Endothelial cell (in vitro differentiated cells): ENCODE results near the gene TSPAN10. TPM values are rescaled to one million over a fixed set of nuclear protein-coding genes. Genes with fewer than 3 reads are reported as not detected.

Source experiments
- DNase-seq: peaks from one replicate; pipeline ENCODE4 v3.0.0; 2021; ENCODE audit warnings: low spot score
- H3K27ac Mint-ChIP-seq: one replicate; pipeline ENCODE4 v1.8.0; 2021; ENCODE audit warnings: mixed read lengths, inconsistent platforms; ENCODE audit not compliant: unreplicated experiment
- H3K27me3 Mint-ChIP-seq: one replicate; pipeline ENCODE4 v1.8.0; 2021; ENCODE audit warnings: mild to moderate bottlenecking, moderate library complexity, mixed read lengths, inconsistent platforms; ENCODE audit not compliant: unreplicated experiment
- H3K36me3 Mint-ChIP-seq: one replicate; pipeline ENCODE4 v1.8.0; 2021; ENCODE audit warnings: mild to moderate bottlenecking, low read depth, mixed read lengths, inconsistent platforms; ENCODE audit not compliant: unreplicated experiment
- H3K4me1 Mint-ChIP-seq: one replicate; pipeline ENCODE4 v1.8.0; 2021; ENCODE audit warnings: mild to moderate bottlenecking, mixed read lengths, inconsistent platforms; ENCODE audit not compliant: unreplicated experiment
- H3K4me3 Mint-ChIP-seq: one replicate; pipeline ENCODE4 v1.8.0; 2021; ENCODE audit warnings: mild to moderate bottlenecking, mixed read lengths, inconsistent platforms; ENCODE audit not compliant: unreplicated experiment
- H3K9me3 Mint-ChIP-seq: one replicate; pipeline ENCODE4 v1.8.0; 2021; ENCODE audit warnings: mixed read lengths, inconsistent platforms; ENCODE audit not compliant: unreplicated experiment
- total RNA-seq: library from RNA; stranded (reverse); fragmentation: NEBNext Ultra II Directional; extraction: Animal tissue kit (Norgen Biotek cat#: 25700); gene quantifications from one replicate; pipeline ENCODE4 v1.2.1, GENCODE V29; 2021; ENCODE audit not compliant: unreplicated experiment
- TF ChIP-seq, protein P1 (sequence below): fragments of 200-600 bp; sonication (generic); IDR thresholded peaks from one replicate; pipeline ENCODE4 v1.5.0; 2021; ENCODE audit warnings: antibody characterized with exemption; ENCODE audit not compliant: unreplicated experiment

The TSPAN10 gene
- total RNA-seq, 1 donor from 2014 or later: 2.5 TPM

DNA sequence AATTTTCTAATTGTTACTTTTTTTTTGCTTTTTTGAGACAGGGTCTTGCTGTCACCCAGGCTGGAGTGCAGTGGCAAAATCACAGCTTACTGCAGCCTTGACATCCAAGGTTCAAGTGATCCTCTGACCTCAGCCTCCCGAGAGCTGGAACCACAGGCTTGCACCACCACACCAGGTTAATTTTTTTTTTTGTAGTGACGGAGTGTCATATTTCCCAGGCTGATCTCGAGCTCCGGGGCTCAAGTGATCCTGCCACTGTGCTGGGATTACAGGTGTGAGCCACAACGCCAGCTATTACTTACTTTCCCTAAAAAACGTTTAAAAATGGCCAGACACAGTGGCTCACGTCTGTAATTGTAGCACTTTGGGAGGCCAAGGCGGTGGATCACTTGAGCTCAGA lies 6.7 kb upstream of the TSPAN10 start:
- Mint-ChIP-seq H3K4me1 (peaks cover 8% of the 10 kb centered on the region), H3K36me3 (peaks cover 20% of the 10 kb centered on the region), H3K9me3 (no peaks in the 10 kb centered on the region), H3K27ac (no peak overlapping the region), H3K4me3 (no peak overlapping the region), H3K27me3 (peaks cover 1% of the 10 kb centered on the region)
- no peak for DNase-seq
- TF ChIP-seq, protein P1, sequence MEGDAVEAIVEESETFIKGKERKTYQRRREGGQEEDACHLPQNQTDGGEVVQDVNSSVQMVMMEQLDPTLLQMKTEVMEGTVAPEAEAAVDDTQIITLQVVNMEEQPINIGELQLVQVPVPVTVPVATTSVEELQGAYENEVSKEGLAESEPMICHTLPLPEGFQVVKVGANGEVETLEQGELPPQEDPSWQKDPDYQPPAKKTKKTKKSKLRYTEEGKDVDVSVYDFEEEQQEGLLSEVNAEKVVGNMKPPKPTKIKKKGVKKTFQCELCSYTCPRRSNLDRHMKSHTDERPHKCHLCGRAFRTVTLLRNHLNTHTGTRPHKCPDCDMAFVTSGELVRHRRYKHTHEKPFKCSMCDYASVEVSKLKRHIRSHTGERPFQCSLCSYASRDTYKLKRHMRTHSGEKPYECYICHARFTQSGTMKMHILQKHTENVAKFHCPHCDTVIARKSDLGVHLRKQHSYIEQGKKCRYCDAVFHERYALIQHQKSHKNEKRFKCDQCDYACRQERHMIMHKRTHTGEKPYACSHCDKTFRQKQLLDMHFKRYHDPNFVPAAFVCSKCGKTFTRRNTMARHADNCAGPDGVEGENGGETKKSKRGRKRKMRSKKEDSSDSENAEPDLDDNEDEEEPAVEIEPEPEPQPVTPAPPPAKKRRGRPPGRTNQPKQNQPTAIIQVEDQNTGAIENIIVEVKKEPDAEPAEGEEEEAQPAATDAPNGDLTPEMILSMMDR: no peak

DNA sequence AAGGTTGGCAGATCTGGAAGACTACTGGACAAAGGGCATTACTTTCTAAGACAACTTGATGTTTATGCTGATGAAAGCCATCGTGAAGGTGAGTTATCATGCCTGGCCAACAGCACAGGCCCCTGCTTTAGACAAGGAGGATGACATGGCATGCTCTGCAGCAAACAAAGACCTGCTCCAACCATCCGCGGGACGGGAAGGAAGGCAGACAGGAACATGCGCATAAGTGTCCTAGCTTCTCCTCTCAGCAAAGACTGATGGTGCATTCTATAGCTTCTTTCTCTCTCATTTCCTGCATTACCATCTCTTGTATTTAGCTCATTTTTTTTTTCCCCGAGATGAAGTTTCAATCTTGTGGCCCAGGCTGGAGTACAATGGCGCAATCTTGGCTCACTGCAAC lies 5.5 kb upstream of the TSPAN10 start:
- Mint-ChIP-seq H3K36me3 (peaks cover 22% of the 10 kb centered on the region), H3K27ac (peak overlapping the region; percentile 80), H3K4me1 (peaks cover 18% of the 10 kb centered on the region), H3K9me3 (no peaks in the 10 kb centered on the region), H3K27me3 (peaks cover 8% of the 10 kb centered on the region), H3K4me3 (peak overlapping the region; percentile 42)
- TF ChIP-seq, protein P1: no peak
- no peak for DNase-seq

DNA sequence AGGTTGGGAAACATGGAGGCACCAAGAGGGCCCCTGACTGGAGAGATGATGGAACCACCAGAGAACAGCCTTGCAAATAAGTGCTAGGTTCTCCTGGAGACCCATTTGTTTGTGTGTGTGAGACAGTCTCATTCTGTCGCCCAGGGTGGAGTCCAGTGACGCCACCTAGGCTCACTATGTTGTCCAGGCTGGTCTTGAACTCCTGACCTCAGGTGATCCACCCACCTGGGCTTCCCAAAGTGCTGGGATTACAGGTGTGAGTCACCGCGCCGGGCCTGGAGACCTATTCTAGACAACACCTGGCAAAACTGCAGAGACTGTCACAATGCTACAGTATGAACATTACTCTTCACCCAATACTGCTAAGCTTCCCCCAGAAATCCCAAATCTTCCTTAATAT lies 1.6 kb upstream of the TSPAN10 start:
- H3K36me3 Mint-ChIP-seq: peaks cover 9% of the 10 kb centered on the region
- peaks cover 8% of the 10 kb centered on the region for H3K27me3 Mint-ChIP-seq
- H3K9me3 Mint-ChIP-seq: no peaks in the 10 kb centered on the region
- peak overlapping the region; percentile 99 for H3K27ac Mint-ChIP-seq
- DNase-seq: no peak
- TF ChIP-seq, protein P1: no peak
- peaks cover 18% of the 10 kb centered on the region for H3K4me1 Mint-ChIP-seq
- peak overlapping the region; percentile 99 for H3K4me3 Mint-ChIP-seq

DNA sequence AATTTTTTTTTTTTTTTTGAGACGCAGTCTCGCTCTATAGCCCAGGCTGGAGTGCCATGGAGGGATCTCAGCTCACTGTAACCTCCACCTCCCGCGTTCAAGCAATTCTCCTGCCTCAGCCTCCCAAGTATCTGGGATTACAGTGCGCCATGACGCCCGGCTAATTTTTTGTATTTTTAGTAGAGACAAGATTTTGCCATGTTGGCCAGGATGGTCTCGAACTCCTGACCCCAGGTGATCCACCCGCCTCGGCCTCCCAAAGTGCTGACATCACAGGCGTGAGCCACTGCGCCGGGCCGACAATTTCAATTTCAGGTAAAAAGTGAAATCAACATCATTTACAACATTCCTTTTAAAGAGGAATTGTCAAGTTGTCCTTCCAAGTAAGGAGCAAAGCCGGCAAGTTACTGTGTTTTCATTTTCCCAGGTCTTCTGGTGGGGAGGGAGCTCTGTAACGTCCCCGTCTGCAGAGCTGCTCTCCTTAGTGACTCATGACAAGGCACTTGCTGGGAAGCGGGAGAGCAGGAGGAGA lies 957 bp upstream of the TSPAN10 start:
- TF ChIP-seq, protein P1: no peak
- peak overlapping the region; percentile 99 for H3K4me3 Mint-ChIP-seq
- no peak for DNase-seq
- H3K4me1 Mint-ChIP-seq: peaks cover 18% of the 10 kb centered on the region
- peaks cover 8% of the 10 kb centered on the region for H3K27me3 Mint-ChIP-seq
- H3K36me3 Mint-ChIP-seq: peaks cover 9% of the 10 kb centered on the region
- H3K27ac Mint-ChIP-seq: peak overlapping the region; percentile 99
- no peaks in the 10 kb centered on the region for H3K9me3 Mint-ChIP-seq

DNA sequence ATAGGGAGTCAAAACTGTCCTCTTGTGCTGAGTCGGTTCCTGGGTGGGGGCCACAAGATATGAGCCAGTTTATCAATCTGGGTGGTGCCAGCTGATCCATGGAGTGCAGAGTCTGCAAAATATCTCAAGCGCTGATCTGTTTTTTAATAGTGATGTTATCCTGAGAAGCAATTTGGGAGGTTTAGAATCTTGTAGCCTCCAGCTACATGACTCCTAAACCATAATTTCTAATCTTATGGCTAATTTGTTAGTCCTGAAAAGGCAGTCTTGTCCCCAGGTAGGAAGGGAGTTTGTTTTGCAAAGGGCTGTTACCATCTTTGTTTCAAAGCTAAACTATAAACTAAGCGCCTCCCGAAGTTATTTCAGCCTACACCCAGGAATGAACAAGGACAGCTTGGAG lies 1.7 kb downstream of the TSPAN10 start:
- Mint-ChIP-seq H3K4me3 (peak overlapping the region; percentile 1), H3K9me3 (no peaks in the 10 kb centered on the region), H3K27ac (peak overlapping the region; percentile 11), H3K4me1 (peaks cover 10% of the 10 kb centered on the region), H3K27me3 (peaks cover 7% of the 10 kb centered on the region), H3K36me3 (peaks cover 9% of the 10 kb centered on the region)
- TF ChIP-seq, protein P1: no peak
- DNase-seq: no peak
